SH-SY5Y (cell line): ENCODE results near the gene AMHR2.

Experiments used
- GATA2 ChIP-seq: IDR thresholded peaks from 2 replicates; pipeline ENCODE4 v1.6.1; 2011; ENCODE audit warnings: mild to moderate bottlenecking, low read depth, low read length
- GATA3 ChIP-seq: IDR thresholded peaks from 2 replicates; pipeline ENCODE4 v1.6.1; 2011; ENCODE audit warnings: low read depth, mild to moderate bottlenecking, low read length, moderate library complexity

The AMHR2 gene

GRCh38 chr12:53450936-53451335, 27.3 kb downstream of the AMHR2 start:
- no peak for TF ChIP-seq GATA2
- no peak for TF ChIP-seq GATA3

- peak; percentile 65 for TF ChIP-seq GATA2
- TF ChIP-seq GATA3 = no peak
Observed at GRCh38 chr12:53451661-53452158, 28.1 kb downstream of the AMHR2 start, which contains the start of gene PCBP2. Gene PCBP2, plus strand, starts transcription at chr12:53452102. Its CDS starts 2,699 bp downstream, at chr12:53454801.

- no peak for TF ChIP-seq GATA3
- TF ChIP-seq GATA2 = no peak
Observed at GRCh38 chr12:53452159-53453077, 28.8 kb downstream of the AMHR2 start.

- no peak for TF ChIP-seq GATA3
- no peak for TF ChIP-seq GATA2
Observed at GRCh38 chr12:53453953-53454640, 30.4 kb downstream of the AMHR2 start.

- no peak for TF ChIP-seq GATA3
- TF ChIP-seq GATA2 = 0 out of 2 replicates have a peak, but pooled peaks have one; percentile 37
Observed at GRCh38 chr12:53454707-53455106, 31.1 kb downstream of the AMHR2 start.

GRCh38 chr12:53456654-53457366, 33.2 kb downstream of the AMHR2 start:
- no peak for TF ChIP-seq GATA3
- no peak for TF ChIP-seq GATA2

GRCh38 chr12:53459097-53459496, 35.4 kb downstream of the AMHR2 start:
- TF ChIP-seq GATA2 (no peak), GATA3 (no peak)

- TF ChIP-seq GATA2 = no peak
- no peak for TF ChIP-seq GATA3
Observed at GRCh38 chr12:53461059-53461458, 37.4 kb downstream of the AMHR2 start.

GRCh38 chr12:53461591-53461990, 37.9 kb downstream of the AMHR2 start:
- no peak for TF ChIP-seq GATA3
- TF ChIP-seq GATA2 = no peak

- TF ChIP-seq GATA3 (no peak), GATA2 (no peak)
Observed at GRCh38 chr12:53462935-53463334, 39.3 kb downstream of the AMHR2 start.

GRCh38 chr12:53463802-53464560, 40.3 kb downstream of the AMHR2 start:
- TF ChIP-seq GATA2 = no peak
- no peak for TF ChIP-seq GATA3

GRCh38 chr12:53464685-53465418, 41.2 kb downstream of the AMHR2 start:
- no peak for TF ChIP-seq GATA2

GRCh38 chr12:53465679-53466078, 42.0 kb downstream of the AMHR2 start:
- TF ChIP-seq GATA3 = no peak
- no peak for TF ChIP-seq GATA2

- TF ChIP-seq GATA2 (no peak), GATA3 (no peak)
Observed at GRCh38 chr12:53466640-53467039, 43.0 kb downstream of the AMHR2 start.
